Skeletal muscle satellite cell (primary cell): Measurements from ENCODE around the gene CARD8.
"Not testable (repeated sequence)": the region's sequence is repeated elsewhere in the genome, so short reads cannot be mapped to it uniquely, and the experiment has no call there.

Experiments
- H3K27me3 ChIP-seq: 2 replicates; pipeline ENCODE4 v1.7.0; 2013; ENCODE audit warnings: low read length; ENCODE audit not compliant: control insufficient read depth, insufficient read depth
- H3K36me3 ChIP-seq: 2 replicates; pipeline ENCODE4 v1.7.0; 2013; ENCODE audit warnings: mild to moderate bottlenecking, control low read depth, low read length; ENCODE audit not compliant: insufficient read depth
- H3K4me1 ChIP-seq: 2 replicates; pipeline ENCODE4 v1.7.0; 2013; ENCODE audit warnings: low read length; ENCODE audit not compliant: control insufficient read depth, insufficient read depth
- H3K4me2 ChIP-seq: 2 replicates; pipeline ENCODE4 v1.7.0; 2013; ENCODE audit warnings: mild to moderate bottlenecking, low read length
- H3K4me3 ChIP-seq: 2 replicates; pipeline ENCODE4 v1.7.0; 2013; ENCODE audit warnings: low read length
- H3K9ac ChIP-seq: 2 replicates; pipeline ENCODE4 v1.7.0; 2013; ENCODE audit warnings: mild to moderate bottlenecking, low read depth, low read length, moderate library complexity
- H3K9me3 ChIP-seq: replicated peaks from 2 replicates; pipeline ENCODE4 v1.7.0; 2013; ENCODE audit warnings: mild to moderate bottlenecking, control low read depth, low read length

The CARD8 gene

GRCh38 chr19:48258992-48259391, 3.3 kb upstream of the CARD8 start:
- H3K4me2 ChIP-seq, H3K9ac ChIP-seq, H3K4me3 ChIP-seq, H3K27me3 ChIP-seq, H3K36me3 ChIP-seq, H3K9me3 ChIP-seq: not testable (repeated sequence)
- peaks cover 16% of the 10 kb centered on the region for H3K4me1 ChIP-seq

- Histone ChIP-seq H3K27me3 (peaks cover 5% of the 10 kb centered on the region), H3K4me3 (no peak overlapping the region), H3K9ac (no peak overlapping the region), H3K4me2 (peak overlapping the region; percentile 53), H3K4me1 (peaks cover 16% of the 10 kb centered on the region), H3K9me3 (no peaks in the 10 kb centered on the region), H3K36me3 (no peaks in the 10 kb centered on the region)
Measured at GRCh38 chr19:48258350-48258749, 2.6 kb upstream of the CARD8 start.

DNA sequence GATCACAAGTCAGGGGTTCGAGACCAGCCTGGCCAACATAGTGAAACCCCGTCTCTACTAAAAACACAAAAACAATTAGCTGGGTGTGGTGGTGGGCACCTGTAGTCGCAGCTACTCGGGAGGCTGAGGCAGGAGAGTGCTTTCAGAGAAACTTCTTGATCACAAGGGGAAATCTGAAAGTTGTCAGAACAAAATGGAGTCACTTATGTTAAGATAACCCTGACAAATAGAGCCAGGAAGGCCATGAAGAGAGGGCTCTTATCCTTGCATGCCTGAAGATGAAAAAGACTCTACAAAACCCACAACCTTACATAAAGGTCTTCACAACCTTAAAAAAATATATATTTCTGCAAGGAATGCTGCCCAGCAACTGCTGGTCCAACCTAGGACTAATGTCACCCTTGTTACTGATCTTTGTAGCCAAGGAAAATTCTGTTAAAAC, 1.2 kb downstream of the CARD8 start:
- Histone ChIP-seq H3K9me3 (no peaks in the 10 kb centered on the region), H3K36me3 (peaks cover 3% of the 10 kb centered on the region), H3K4me1 (peaks cover 12% of the 10 kb centered on the region), H3K27me3 (no peaks in the 10 kb centered on the region), H3K4me2 (peak overlapping the region; percentile 79), H3K9ac (no peak overlapping the region), H3K4me3 (peak overlapping the region; percentile 88)

DNA sequence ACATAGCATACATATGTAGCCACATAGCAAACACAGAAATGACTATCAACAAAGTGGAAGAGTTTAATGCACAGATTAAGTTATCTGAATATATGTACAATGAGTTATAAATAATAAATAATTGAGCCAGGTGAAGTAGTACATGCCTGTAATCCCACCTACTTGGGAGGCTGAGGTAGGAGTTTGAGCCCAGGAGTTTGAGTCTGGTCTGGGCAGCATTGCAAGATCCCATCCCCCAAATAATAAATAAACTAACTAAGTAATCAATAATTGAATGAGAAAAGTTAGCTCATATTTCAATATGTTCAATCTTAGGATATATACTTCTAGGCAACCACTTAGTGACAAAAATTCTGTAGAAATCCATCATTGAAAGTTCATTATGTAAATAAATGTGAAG, 1.7 kb downstream of the CARD8 start:
- Histone ChIP-seq H3K9me3 (no peaks in the 10 kb centered on the region), H3K36me3 (peaks cover 4% of the 10 kb centered on the region), H3K4me3 (no peak overlapping the region), H3K4me1 (peaks cover 11% of the 10 kb centered on the region), H3K27me3 (no peaks in the 10 kb centered on the region), H3K9ac (no peak overlapping the region), H3K4me2 (peak overlapping the region; percentile 17)

- no peak overlapping the region for H3K9ac ChIP-seq
- no peaks in the 10 kb centered on the region for H3K27me3 ChIP-seq
- no peak overlapping the region for H3K4me2 ChIP-seq
- peaks cover 7% of the 10 kb centered on the region for H3K4me1 ChIP-seq
- H3K36me3 ChIP-seq: peaks cover 9% of the 10 kb centered on the region
- H3K9me3 ChIP-seq: no peaks in the 10 kb centered on the region
- H3K4me3 ChIP-seq: no peak overlapping the region
Measured at GRCh38 chr19:48252609-48253008, 3.1 kb downstream of the CARD8 start.

GRCh38 chr19:48250290-48251025, 5.3 kb downstream of the CARD8 start:
- H3K9ac ChIP-seq: no peak overlapping the region

DNA sequence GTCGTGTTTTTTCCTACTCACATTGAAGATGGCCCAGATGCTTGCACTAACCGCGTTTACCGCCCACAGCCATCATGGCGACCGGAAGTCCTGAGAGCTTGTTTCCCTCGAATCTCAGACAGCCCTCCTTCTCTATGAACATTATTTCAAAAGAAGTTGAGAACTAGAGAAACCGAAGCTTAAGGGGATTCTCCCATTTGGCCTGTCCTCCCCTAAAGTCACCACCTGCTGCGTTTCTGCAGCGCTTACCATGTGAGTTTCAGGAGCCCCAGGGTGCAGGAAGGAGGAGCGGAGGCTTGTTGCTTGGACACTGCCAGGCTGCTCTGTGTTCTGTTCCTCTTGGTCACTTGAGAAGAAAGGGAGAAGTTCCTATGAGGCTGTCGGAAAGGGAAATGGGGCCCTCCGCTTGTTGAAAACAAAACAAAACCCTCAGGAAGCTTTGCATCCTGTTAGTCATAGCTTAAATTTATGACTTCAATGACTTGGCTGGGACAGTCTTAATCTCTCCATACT, 6.2 kb downstream of the CARD8 start:
- H3K4me3 ChIP-seq: no peak overlapping the region
- peaks cover 9% of the 10 kb centered on the region for H3K36me3 ChIP-seq
- no peaks in the 10 kb centered on the region for H3K9me3 ChIP-seq
- H3K27me3 ChIP-seq: no peaks in the 10 kb centered on the region
- peaks cover 1% of the 10 kb centered on the region for H3K4me1 ChIP-seq
- no peak overlapping the region for H3K9ac ChIP-seq
- no peak overlapping the region for H3K4me2 ChIP-seq

More at GRCh38 chr19:48250290-48251025, 5.3 kb downstream of the CARD8 start:
- Histone ChIP-seq H3K36me3 (peaks cover 9% of the 10 kb centered on the region), H3K4me2 (no peak overlapping the region), H3K4me1 (peaks cover 7% of the 10 kb centered on the region), H3K9me3 (no peaks in the 10 kb centered on the region), H3K4me3 (no peak overlapping the region), H3K27me3 (no peaks in the 10 kb centered on the region)

- H3K4me1 ChIP-seq: no peaks in the 10 kb centered on the region
- no peak overlapping the region for H3K4me2 ChIP-seq
- no peak overlapping the region for H3K4me3 ChIP-seq
Measured at GRCh38 chr19:48248081-48248833, 7.5 kb downstream of the CARD8 start.

GRCh38 chr19:48247212-48247611, 8.5 kb downstream of the CARD8 start:
- Histone ChIP-seq H3K27me3 (no peaks in the 10 kb centered on the region), H3K9me3 (no peaks in the 10 kb centered on the region), H3K36me3 (peaks cover 9% of the 10 kb centered on the region), H3K4me2 (no peak overlapping the region), H3K4me1 (no peaks in the 10 kb centered on the region), H3K9ac (no peak overlapping the region), H3K4me3 (no peak overlapping the region)

More at GRCh38 chr19:48248081-48248833, 7.5 kb downstream of the CARD8 start:
- no peaks in the 10 kb centered on the region for H3K9me3 ChIP-seq
- peaks cover 9% of the 10 kb centered on the region for H3K36me3 ChIP-seq
- no peaks in the 10 kb centered on the region for H3K27me3 ChIP-seq
- H3K9ac ChIP-seq: no peak overlapping the region

- Histone ChIP-seq H3K4me2 (no peak overlapping the region), H3K27me3 (no peaks in the 10 kb centered on the region), H3K36me3 (peaks cover 14% of the 10 kb centered on the region), H3K9ac (no peak overlapping the region), H3K9me3 (no peaks in the 10 kb centered on the region), H3K4me3 (no peak overlapping the region), H3K4me1 (no peaks in the 10 kb centered on the region)
Measured at GRCh38 chr19:48246101-48246500, 9.6 kb downstream of the CARD8 start.

GRCh38 chr19:48244281-48244680, 11.4 kb downstream of the CARD8 start:
- Histone ChIP-seq H3K4me2 (no peak overlapping the region), H3K9me3 (no peaks in the 10 kb centered on the region), H3K4me3 (no peak overlapping the region), H3K27me3 (no peaks in the 10 kb centered on the region), H3K36me3 (peaks cover 13% of the 10 kb centered on the region), H3K4me1 (peaks cover 5% of the 10 kb centered on the region), H3K9ac (no peak overlapping the region)
